GM23338 (cell line): ENCODE data around the gene SPAAR.

ENCODE experiments used
- EZH2 ChIP-seq: fragments of 200-600 bp; sonication (generic); IDR thresholded peaks from one replicate; pipeline ENCODE4 v1.8.0; 2017; ENCODE audit warnings: antibody characterized with exemption, mild to moderate bottlenecking, low read depth; ENCODE audit not compliant: unreplicated experiment
- EZH2phosphoT487 ChIP-seq: fragments of 200-600 bp; sonication (generic); IDR thresholded peaks from one replicate; pipeline ENCODE4 v1.8.1; 2018; ENCODE audit warnings: antibody characterized with exemption; ENCODE audit not compliant: unreplicated experiment
- JUNB ChIP-seq: IDR thresholded peaks from one replicate; pipeline ENCODE4 v1.6.1; 2016; ENCODE audit warnings: antibody characterized with exemption; ENCODE audit not compliant: unreplicated experiment
- POLR2AphosphoS5 ChIP-seq: IDR thresholded peaks from 2 replicates; pipeline ENCODE4 v1.6.1; 2016; ENCODE audit warnings: antibody characterized with exemption, low read depth
- REST ChIP-seq: IDR thresholded peaks from one replicate; pipeline ENCODE4 v1.6.1; 2018; ENCODE audit warnings: antibody characterized with exemption; ENCODE audit not compliant: unreplicated experiment
- TF ChIP-seq, protein P1 (sequence below), 2 experiments: fragments of 200-600 bp in 1 of 2; sonication (generic) in 1 of 2; conservative IDR thresholded peaks; 2 replicates each; pipeline versions ENCODE4 v1.5.1 to v1.6.1; 2016 to 2017; ENCODE audit warnings: antibody characterized with exemption in 2 of 2, low read depth in 2 of 2, mild to moderate bottlenecking in 2 of 2, moderate library complexity in 1 of 2

DNA sequence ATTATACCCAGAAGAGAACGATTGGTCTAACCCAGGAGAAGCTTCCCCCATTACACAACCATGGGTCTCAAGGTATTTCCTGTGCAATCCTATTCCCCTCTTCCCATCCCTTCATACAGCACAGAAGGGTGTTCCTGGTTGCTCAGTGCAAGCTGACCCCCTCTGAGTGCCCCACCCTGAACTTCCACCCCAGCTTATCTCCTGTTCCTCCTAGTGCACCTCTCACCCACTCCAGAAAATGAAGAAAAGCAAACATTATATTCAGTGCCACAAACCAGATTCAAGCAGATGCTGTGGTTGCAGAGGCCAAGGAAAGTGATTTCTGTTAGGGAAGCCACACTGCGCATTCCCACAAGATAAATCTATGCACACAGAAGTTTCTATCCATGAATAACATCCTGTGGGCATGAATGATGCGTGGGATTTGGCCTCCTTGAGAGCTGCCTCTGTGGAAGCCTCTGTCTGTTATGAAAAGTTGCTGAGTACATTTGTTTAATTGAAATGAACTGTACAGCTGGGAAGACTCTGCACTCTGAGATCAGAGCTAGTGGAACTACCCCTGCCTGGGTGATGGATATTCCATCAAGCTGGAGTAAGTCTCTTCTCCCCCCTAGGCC lies 50.9 kb downstream of the SPAAR start:
- TF ChIP-seq EZH2phosphoT487 (no peak), POLR2AphosphoS5 (no peak), EZH2 (no peak), JUNB (no peak), REST (no peak)
- TF ChIP-seq, protein P1, sequence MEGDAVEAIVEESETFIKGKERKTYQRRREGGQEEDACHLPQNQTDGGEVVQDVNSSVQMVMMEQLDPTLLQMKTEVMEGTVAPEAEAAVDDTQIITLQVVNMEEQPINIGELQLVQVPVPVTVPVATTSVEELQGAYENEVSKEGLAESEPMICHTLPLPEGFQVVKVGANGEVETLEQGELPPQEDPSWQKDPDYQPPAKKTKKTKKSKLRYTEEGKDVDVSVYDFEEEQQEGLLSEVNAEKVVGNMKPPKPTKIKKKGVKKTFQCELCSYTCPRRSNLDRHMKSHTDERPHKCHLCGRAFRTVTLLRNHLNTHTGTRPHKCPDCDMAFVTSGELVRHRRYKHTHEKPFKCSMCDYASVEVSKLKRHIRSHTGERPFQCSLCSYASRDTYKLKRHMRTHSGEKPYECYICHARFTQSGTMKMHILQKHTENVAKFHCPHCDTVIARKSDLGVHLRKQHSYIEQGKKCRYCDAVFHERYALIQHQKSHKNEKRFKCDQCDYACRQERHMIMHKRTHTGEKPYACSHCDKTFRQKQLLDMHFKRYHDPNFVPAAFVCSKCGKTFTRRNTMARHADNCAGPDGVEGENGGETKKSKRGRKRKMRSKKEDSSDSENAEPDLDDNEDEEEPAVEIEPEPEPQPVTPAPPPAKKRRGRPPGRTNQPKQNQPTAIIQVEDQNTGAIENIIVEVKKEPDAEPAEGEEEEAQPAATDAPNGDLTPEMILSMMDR (conservative IDR thresholded peaks at IDR 0.05; ENCODE audit: low read depth in 2 of 2), result no peak
